Adrenal gland (tissue), 19 donors: ENCODE measurements around the gene KIR2DL3. TPM values are rescaled to one million over a fixed set of nuclear protein-coding genes. Genes with fewer than 3 reads are reported as not detected.
"Not testable (repeated sequence)": the region's sequence is repeated elsewhere in the genome, so short reads cannot be mapped to it uniquely, and the experiment has no call there.

Experiments used
- DNase-seq, 7 donors: peaks; one replicate each; pipeline ENCODE4 v3.0.0-alpha.2; 2019 to 2020
- H3K27ac ChIP-seq, 5 donors: fragments of 200-600 bp; sonication (generic) in 4 of 5; 1 replicate in 3 of 5; 2 replicates in 2 of 5; pipeline versions ENCODE4 v1.5.1 to v1.8.0; 2016 to 2020; ENCODE audit warnings: mild to moderate bottlenecking in 1 of 5
- H3K27me3 ChIP-seq: fragments of 200-600 bp; 2 replicates; pipeline ENCODE4 v1.8.0; 2021
- H3K36me3 ChIP-seq, 2 donors: fragments of 200-600 bp; replicated peaks in 1 of 2; 1 replicate in 1 of 2; 2 replicates in 1 of 2; pipeline versions ENCODE4 v1.5.1 to v1.8.0; 2018 to 2022
- H3K4me1 ChIP-seq, 2 donors: fragments of 200-600 bp; replicated peaks in 1 of 2; 1 replicate in 1 of 2; 2 replicates in 1 of 2; pipeline versions ENCODE4 v1.5.1 to v1.8.0; 2018 to 2021
- H3K4me3 ChIP-seq, 4 donors: fragments of 200-600 bp; sonication (generic) in 3 of 4; one replicate each; pipeline ENCODE4 v1.5.1; 2016 to 2018
- H3K9me3 ChIP-seq, 3 donors: fragments of 200-600 bp; sonication (generic) in 1 of 3; replicated peaks in 1 of 3; 1 replicate in 2 of 3; 2 replicates in 1 of 3; pipeline versions ENCODE4 v1.5.1 to v1.8.0; 2016 to 2021
- CTCF ChIP-seq, 6 experiments: fragments of 450-650 bp in 4 of 6; fragments of 200-600 bp in 2 of 6; sonication (generic) in 1 of 6; IDR thresholded peaks; 1 replicate in 5 of 6; 2 replicates in 1 of 6; pipeline versions ENCODE4 v1.5.1 to v1.8.0; 2016 to 2021; ENCODE audit warnings: antibody characterized with exemption in 6 of 6, mild to moderate bottlenecking in 2 of 6, moderate library complexity in 1 of 6
- POLR2A ChIP-seq, 2 donors: fragments of 450-650 bp; IDR thresholded peaks; one replicate each; pipeline ENCODE4 v1.6.1; 2017; ENCODE audit warnings: antibody characterized with exemption in 2 of 2, mild to moderate bottlenecking in 2 of 2, moderate library complexity in 1 of 2
- WGBS, 4 donors: extraction: QIAGEN DNeasy Blood & Tissue Kit in 2 of 4; methylation state at CpG; one replicate each; pipeline versions ENCODE4 v1.1.5 to v1.1.7; 2013 to 2017; 5-methylcytosine and 5-hydroxymethylcytosine counted together
- intact Hi-C, 2 donors: fragments of 100-400 bp; cut with DNase I; formaldehyde crosslinking; loops; one replicate each; pipeline versions ENCODE4 v1.14.1 to v1.15.0; 2022 to 2023
- long read RNA-seq, 10 donors: library from polyadenylated mRNA in 3 of 10; unstranded in 2 of 10; stranded (forward) in 1 of 10; transcript quantifications; one replicate each; pipeline ENCODE4 v2.0.0 and lab custom pipeline, GENCODE V29; 2021 to 2026
- polyA plus RNA-seq, 3 donors: library from polyadenylated mRNA; stranded (reverse); fragments of 200-250 nt in 2 of 3; fragments of 350-450 nt in 1 of 3; fragmentation: Illumina TruSeq in 1 of 3; extraction: RNeasy Lipid Tissue Mini Kit (QIAGEN cat#74804) in 1 of 3; gene quantifications; one replicate each; pipeline ENCODE4 v1.2.3, GENCODE V29; 2013 to 2014
- total RNA-seq, 9 donors: library from RNA; depleted of rRNA in 4 of 9; stranded (reverse); fragments of >200 nt in 4 of 9; fragments of 120-200 nt in 1 of 9; fragmentation: NEBNext Ultra II Directional in 1 of 9; extraction: Animal tissue kit (Norgen Biotek cat#: 25700) in 1 of 9; gene quantifications; one replicate each; pipeline versions ENCODE4 v1.1.0 to v1.2.4, GENCODE V29; 2013 to 2023
- donor health status: healthy with polysubstance abuse.
- donor health status: Bipolar disorder and iron deficiency.
- donor health status: DM: yes; HTN: yes; CAD: no.
- donor health status: DM: no; HTN: no; CAD: no.
- donor health status: DM: no; HTN: no; CAD: no.
- donor health status: DM: yes; HTN: yes; CAD: no.

KIR2DL3 gene
- total RNA-seq (under 1 TPM in 1 of 9 donors, not detected in 8; 0.28 TPM), polyA plus RNA-seq (under 1 TPM in 1 of 3 donors, not detected in 2; 0.24 TPM)
- long read RNA-seq, donor 1, result 0 reads
- long read RNA-seq, donor 2, result 0 reads
- long read RNA-seq, donor 3, result 0 reads
- long read RNA-seq, donor 4, result 0 reads
- long read RNA-seq, donor 5, result 0 reads
- long read RNA-seq, donor 6, result 0 reads
- long read RNA-seq, donor 7, result 0 reads
- long read RNA-seq, donor 8, result 0 reads
- long read RNA-seq, donor 9, result 0 reads
- long read RNA-seq, donor 10, result 0 reads

- WGBS, 4 donors, result 86 to 96% (median 88%) methylated on average over 13 to 16 of the region's 16 CpGs
- not testable (repeated sequence) for H3K9me3 ChIP-seq, H3K4me1 ChIP-seq, H3K4me3 ChIP-seq, H3K27ac ChIP-seq, H3K36me3 ChIP-seq, H3K27me3 ChIP-seq, DNase-seq
- intact Hi-C loops, result loop anchor here in 1 of 2 donors (5.0 kb wide), 1 partner anchor 109 kb away; no protein-coding TSS in a partner anchor
Observed at GRCh38 chr19:54738306-54738705, at the start of gene KIR2DL3. TSS of gene KIR2DL3 (plus strand) at chr19:54738513. CDS start at chr19:54738546, 33 bp downstream.

- Histone ChIP-seq H3K27me3 (peaks cover 5% of the 10 kb centered on the region), H3K36me3 (no peaks in the 10 kb centered on the region), H3K4me3 (no peak overlapping the region), H3K27ac (no peak overlapping the region), H3K4me1 (no peaks in the 10 kb centered on the region), H3K9me3 (no peaks in the 10 kb centered on the region)
- WGBS, 4 donors, result 41 to 62% (median 57%) methylated on average over 9 of the region's 9 CpGs
- intact Hi-C loops, result no loop called here
- TF ChIP-seq CTCF (IDR thresholded peaks at IDR 0.05) (no peak), POLR2A (IDR thresholded peaks at IDR 0.05) (no peak)
- no peak for DNase-seq
Observed at GRCh38 chr19:54691582-54692297, 46.6 kb upstream of the KIR2DL3 start.

GRCh38 chr19:54692298-54692615 lies 46.1 kb upstream of the KIR2DL3 start:
- Histone ChIP-seq H3K27me3 (peaks cover 5% of the 10 kb centered on the region), H3K4me1 (no peaks in the 10 kb centered on the region), H3K36me3 (no peaks in the 10 kb centered on the region), H3K4me3 (no peak overlapping the region), H3K27ac (no peak overlapping the region), H3K9me3 (no peaks in the 10 kb centered on the region)
- WGBS, 4 donors, result 54 to 60% (median 55%) methylated on average over 4 of the region's 4 CpGs
- TF ChIP-seq CTCF (IDR thresholded peaks at IDR 0.05) (no peak), POLR2A (IDR thresholded peaks at IDR 0.05) (no peak)
- intact Hi-C loops, result no loop called here
- no peak for DNase-seq

GRCh38 chr19:54694648-54695047 lies 43.7 kb upstream of the KIR2DL3 start:
- no peak for DNase-seq
- TF ChIP-seq CTCF (IDR thresholded peaks at IDR 0.05), result no peak
- no peak for TF ChIP-seq POLR2A (IDR thresholded peaks at IDR 0.05)
- Histone ChIP-seq H3K4me1 (no peaks in the 10 kb centered on the region), H3K27ac (no peak overlapping the region), H3K27me3 (peaks cover 5% of the 10 kb centered on the region), H3K4me3 (no peak overlapping the region), H3K36me3 (no peaks in the 10 kb centered on the region), H3K9me3 (no peaks in the 10 kb centered on the region)
- WGBS, 4 donors, result 65 to 71% (median 70%) methylated on average over 5 of the region's 5 CpGs
- intact Hi-C loops, result no loop called here
